Adrenal gland (tissue), 5 donors: Measurements from ENCODE around the gene NME1.

ENCODE experiments used
- POLR2A ChIP-seq, 2 donors: fragments of 450-650 bp; IDR thresholded peaks; one replicate each; pipeline ENCODE4 v1.6.1; 2017; ENCODE audit warnings: antibody characterized with exemption in 2 of 2, mild to moderate bottlenecking in 2 of 2, moderate library complexity in 1 of 2
- TF ChIP-seq, protein P1 (sequence below), 6 experiments: fragments of 450-650 bp in 4 of 6; fragments of 200-600 bp in 2 of 6; sonication (generic) in 1 of 6; IDR thresholded peaks; 1 replicate in 5 of 6; 2 replicates in 1 of 6; pipeline versions ENCODE4 v1.5.1 to v1.8.0; 2016 to 2021; ENCODE audit warnings: antibody characterized with exemption in 6 of 6, mild to moderate bottlenecking in 2 of 6, moderate library complexity in 1 of 6
- donor health status: DM: no; HTN: no; CAD: no.

DNA sequence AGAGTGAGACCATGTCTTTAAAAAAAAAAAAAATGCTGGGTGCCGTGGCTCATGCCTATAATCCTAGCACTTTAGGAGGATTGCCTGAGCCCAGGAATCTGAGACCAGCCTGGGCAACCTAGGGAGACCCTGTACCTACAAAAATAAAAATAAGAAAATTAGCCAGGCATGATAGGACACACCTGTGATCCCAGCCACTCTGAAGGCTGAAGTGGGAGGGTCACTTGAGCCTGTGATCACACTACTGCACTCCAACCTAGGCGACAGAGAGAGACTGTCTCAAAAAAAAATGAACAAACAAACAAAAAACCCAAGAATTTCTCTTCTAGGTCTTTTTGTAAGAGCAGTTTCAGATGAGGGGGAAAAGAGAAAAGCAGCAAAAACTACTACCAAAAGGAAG is 47.5 kb downstream of the NME1 start:
- no peak for TF ChIP-seq POLR2A (IDR thresholded peaks at IDR 0.05)
- TF ChIP-seq, protein P1, sequence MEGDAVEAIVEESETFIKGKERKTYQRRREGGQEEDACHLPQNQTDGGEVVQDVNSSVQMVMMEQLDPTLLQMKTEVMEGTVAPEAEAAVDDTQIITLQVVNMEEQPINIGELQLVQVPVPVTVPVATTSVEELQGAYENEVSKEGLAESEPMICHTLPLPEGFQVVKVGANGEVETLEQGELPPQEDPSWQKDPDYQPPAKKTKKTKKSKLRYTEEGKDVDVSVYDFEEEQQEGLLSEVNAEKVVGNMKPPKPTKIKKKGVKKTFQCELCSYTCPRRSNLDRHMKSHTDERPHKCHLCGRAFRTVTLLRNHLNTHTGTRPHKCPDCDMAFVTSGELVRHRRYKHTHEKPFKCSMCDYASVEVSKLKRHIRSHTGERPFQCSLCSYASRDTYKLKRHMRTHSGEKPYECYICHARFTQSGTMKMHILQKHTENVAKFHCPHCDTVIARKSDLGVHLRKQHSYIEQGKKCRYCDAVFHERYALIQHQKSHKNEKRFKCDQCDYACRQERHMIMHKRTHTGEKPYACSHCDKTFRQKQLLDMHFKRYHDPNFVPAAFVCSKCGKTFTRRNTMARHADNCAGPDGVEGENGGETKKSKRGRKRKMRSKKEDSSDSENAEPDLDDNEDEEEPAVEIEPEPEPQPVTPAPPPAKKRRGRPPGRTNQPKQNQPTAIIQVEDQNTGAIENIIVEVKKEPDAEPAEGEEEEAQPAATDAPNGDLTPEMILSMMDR (IDR thresholded peaks at IDR 0.05) = no peak
